Retinal pigment epithelial cell (primary cell): ENCODE measurements around the gene RCC1.
"Not testable (repeated sequence)": the region's sequence is repeated elsewhere in the genome, so short reads cannot be mapped to it uniquely, and the experiment has no call there.

Source experiments
- DNase-seq: peaks from one replicate; pipeline ENCODE4 v3.0.0-alpha.2; 2010; ENCODE audit warnings: low read depth
- H3K4me3 ChIP-seq: 2 replicates; pipeline ENCODE4 v1.5.1; 2011; ENCODE audit warnings: mild to moderate bottlenecking, low read length, control low read depth, moderate library complexity
- TF ChIP-seq, protein P1 (sequence below): conservative IDR thresholded peaks from 2 replicates; pipeline ENCODE4 v1.5.1; 2011; ENCODE audit warnings: low read depth, low read length, control low read depth, inconsistent platforms

Gene RCC1, protein sequence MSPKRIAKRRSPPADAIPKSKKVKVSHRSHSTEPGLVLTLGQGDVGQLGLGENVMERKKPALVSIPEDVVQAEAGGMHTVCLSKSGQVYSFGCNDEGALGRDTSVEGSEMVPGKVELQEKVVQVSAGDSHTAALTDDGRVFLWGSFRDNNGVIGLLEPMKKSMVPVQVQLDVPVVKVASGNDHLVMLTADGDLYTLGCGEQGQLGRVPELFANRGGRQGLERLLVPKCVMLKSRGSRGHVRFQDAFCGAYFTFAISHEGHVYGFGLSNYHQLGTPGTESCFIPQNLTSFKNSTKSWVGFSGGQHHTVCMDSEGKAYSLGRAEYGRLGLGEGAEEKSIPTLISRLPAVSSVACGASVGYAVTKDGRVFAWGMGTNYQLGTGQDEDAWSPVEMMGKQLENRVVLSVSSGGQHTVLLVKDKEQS

DNA sequence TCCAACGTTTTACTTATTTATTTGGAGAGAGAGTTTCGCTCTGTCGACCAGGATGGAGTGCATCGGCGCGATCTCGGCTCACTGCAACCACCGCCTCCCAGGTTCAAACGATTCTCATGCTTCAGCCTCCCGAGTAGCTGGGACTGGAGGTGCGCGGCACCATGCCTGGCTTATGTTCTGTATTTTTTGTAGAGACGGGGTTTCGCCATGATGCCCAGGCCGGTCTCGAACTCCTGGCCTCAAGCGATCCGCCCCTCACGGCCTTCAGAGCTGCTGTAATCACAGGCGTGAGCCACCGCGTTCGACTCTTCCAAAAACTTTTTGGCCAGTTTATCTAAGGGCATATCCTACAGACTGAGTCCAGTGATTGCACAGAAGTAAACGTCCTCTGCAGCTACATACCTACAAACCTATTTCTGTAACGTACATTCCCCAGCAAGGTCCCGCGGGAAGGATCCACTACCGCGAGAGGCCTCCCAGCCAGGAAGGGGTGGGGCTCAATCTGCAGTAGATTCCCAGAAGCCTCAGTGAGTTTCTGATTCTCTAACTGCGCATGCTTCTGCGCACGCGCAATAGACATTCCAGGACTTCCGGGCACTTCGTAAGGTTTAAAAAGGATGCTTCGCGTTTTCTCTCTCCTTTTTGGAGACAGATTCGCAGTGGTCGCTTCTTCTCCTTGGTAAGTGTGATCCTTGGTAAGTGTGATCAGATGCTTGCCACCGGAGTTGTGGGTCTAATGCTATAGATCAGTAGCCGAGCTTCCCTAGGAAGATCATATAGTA is at the start of gene RCC1:
Gene RCC1 (plus strand): TSS at position 638 of the 782 bp plus-strand sequence. CDS start 23,824 bp downstream, outside the sequence.
- peak; percentile 96 for DNase-seq

DNA sequence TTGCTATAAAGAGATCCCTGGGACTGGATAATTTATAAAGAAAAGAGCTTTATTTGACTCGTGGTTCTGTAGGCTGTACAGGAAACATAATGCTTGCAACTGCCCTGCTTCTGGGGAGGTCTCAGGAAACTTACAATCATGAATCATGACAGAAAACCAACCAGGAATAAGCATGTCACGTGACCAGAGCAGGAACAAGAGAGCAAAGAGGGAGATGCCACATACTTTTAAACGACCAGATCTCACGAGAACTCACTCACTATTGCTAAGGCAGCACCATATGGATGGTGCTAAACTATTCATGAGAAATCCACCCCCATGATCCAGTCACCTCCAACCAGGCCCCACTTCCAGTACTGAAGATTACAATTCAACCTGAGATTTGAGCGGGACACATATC is 49.8 kb upstream of the RCC1 start:
- DNase-seq: no peak
- TF ChIP-seq, protein P1, sequence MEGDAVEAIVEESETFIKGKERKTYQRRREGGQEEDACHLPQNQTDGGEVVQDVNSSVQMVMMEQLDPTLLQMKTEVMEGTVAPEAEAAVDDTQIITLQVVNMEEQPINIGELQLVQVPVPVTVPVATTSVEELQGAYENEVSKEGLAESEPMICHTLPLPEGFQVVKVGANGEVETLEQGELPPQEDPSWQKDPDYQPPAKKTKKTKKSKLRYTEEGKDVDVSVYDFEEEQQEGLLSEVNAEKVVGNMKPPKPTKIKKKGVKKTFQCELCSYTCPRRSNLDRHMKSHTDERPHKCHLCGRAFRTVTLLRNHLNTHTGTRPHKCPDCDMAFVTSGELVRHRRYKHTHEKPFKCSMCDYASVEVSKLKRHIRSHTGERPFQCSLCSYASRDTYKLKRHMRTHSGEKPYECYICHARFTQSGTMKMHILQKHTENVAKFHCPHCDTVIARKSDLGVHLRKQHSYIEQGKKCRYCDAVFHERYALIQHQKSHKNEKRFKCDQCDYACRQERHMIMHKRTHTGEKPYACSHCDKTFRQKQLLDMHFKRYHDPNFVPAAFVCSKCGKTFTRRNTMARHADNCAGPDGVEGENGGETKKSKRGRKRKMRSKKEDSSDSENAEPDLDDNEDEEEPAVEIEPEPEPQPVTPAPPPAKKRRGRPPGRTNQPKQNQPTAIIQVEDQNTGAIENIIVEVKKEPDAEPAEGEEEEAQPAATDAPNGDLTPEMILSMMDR: no peak
- H3K4me3 ChIP-seq: no peak overlapping the region

More for the DNA sequence above, at the start of gene RCC1:
- TF ChIP-seq, protein P1: no peak
- peak within 1 kb of the TSS; percentile 81 for H3K4me3 ChIP-seq

DNA sequence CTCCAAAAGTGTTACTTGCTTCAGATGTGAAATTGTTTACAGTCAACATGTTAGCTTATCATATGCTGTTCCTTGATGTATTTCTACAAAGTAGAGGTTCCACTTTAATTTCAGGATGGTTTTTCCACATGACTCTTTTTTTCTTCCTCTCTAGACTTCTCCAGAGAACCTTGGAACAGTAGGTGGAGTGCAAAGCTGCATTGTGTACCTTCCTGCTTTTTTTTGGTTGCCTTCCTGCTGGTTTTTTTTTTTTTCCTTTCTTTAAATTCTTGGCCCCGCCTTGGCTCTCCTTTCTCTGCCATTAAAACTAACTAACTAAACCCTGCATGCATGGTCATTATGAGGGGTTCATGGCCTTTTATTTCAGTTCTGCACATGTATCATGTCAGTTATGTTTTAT is 48.2 kb upstream of the RCC1 start:
- no peak overlapping the region for H3K4me3 ChIP-seq
- TF ChIP-seq, protein P1: no peak
- DNase-seq: no peak

DNA sequence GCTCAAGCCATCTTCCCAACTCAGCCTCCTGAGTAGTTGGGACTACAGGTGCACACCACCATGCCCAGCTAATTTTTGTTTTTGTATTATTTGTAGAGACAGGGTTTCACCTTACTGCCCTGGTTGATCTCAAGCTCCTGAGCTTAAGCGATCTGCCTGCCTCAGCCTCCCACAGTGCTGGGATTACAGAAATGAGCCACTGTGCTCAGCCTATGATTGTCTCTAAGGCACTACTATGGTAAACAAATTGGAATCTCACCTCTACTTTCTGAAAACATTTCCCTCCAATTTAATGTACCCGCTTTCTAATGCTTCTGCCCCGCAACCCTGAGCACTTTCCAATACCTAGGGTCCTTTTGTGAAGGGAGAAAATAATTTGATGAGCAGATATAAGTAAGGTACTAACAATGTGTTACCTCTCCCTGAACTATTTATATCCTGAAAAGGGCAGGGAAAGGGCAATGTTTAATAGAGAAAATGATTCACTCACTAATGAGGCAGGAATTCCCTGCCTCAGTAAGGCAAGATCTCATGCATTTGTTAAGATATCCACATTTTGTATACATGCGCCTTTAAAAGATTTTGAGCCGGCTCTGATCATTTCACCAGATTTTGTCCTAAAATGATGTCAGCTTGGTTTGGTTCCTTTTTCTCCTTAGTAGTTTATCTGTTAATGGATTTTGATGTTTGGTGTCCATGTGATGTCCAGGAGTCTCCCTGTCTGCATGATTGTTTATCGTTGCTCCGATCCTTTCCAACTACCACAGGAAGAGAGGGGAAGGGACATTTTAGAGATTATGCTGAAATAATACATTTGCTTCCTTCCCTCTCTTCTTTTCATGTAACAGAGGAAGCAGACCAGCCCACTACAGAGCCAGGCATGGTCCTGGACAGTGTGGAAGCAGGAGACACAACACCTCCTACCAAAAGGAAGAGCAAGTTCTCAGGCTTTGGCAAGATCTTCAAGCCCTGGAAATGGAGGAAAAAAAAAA is 47.3 kb upstream of the RCC1 start:
- no peak overlapping the region for H3K4me3 ChIP-seq
- TF ChIP-seq, protein P1: no peak
- DNase-seq: no peak

DNA sequence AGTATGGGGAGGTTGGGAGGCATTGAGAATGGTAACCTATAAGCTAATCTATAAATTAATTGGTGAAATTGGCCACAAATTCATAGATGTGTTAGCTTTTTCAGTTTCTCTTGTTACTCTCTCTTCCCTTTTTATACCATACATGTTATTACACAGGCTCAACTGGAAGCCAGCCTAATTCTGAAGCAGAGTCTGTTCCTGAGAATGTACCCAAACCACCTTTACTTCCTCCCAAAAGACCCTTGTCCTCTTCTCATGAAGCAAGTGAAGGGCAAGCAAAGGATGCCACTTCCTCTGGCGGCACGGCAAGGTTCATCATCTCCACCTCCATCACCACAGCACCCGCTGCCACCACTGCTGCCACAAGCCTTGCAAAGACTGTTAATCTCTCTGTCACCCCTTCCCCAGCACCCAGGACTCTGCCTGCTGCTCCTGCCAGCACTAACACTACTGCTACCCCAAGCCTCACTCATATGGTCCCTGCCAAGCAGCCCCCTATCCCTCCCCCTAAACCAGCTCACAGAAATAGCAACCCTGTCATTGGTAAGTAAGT is 39.5 kb upstream of the RCC1 start:
- DNase-seq: no peak
- H3K4me3 ChIP-seq: no peak overlapping the region
- TF ChIP-seq, protein P1: no peak

DNA sequence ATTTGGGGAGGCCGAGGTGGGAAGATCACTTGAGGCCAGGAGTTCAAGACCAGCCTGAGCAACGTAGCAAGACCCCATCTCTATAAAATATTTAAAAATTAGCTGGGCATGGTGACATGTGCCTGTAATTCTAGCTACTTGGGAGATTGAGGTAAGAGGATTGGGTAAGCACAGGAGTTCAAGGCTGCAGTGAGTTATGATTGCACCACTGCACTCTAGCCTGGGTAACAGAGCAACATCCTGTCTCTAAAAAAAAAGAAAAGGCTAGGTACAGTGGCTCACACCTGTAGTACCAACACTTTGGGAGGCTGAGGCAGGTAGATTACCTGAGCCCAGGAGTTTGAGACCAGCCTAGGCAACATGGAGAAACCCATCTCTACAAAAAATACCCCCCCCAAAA is 35.7 kb upstream of the RCC1 start:
- TF ChIP-seq, protein P1: no peak
- H3K4me3 ChIP-seq: no peak overlapping the region
- no peak for DNase-seq

DNA sequence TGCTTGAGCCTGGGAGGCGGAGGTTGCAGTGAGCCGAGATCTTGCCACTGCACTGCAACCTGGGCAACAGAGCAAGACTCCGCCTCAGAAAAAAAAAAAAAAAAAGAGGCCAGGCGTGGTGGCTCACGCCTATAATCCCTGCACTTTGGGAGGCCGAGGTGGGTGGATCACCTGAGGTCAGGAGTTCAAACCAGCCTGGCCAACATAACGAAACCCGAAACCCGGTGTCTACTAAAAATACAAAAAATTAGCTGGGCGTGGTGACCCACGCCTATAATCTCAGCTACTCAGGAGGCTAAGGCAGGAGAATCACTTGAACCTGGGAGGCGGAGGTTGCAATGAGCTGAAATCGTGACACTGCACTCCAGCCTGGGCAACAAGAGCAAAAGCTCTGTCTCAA is 26.3 kb upstream of the RCC1 start:
- not testable (repeated sequence) for DNase-seq, H3K4me3 ChIP-seq
